Left lung (tissue), 10 donors: Measurements from ENCODE around the gene WNT11. TPM values are rescaled to one million over a fixed set of nuclear protein-coding genes. Genes with fewer than 3 reads are reported as not detected.

Experiments
- ATAC-seq: fragments of 200-7000 bp; cut with Tn5 transposase; one replicate; pipeline ENCODE4 v1.9.1; 2020; ENCODE audit warnings: moderate library complexity
- DNase-seq, 4 donors: peaks; one replicate each; pipeline ENCODE4 v3.0.0-alpha.2; 2013 to 2020
- H3K27ac ChIP-seq, 2 donors: fragments of 200-600 bp; sonication (generic) in 1 of 2; one replicate each; pipeline versions ENCODE4 v1.5.0 to v1.8.0; 2020 to 2021
- H3K27me3 ChIP-seq, 2 donors: fragments of 200-600 bp; sonication (generic) in 1 of 2; one replicate each; pipeline versions ENCODE4 v1.5.0 to v1.8.0; 2020 to 2021
- H3K36me3 ChIP-seq, 2 donors: fragments of 200-600 bp; sonication (generic) in 1 of 2; one replicate each; pipeline versions ENCODE4 v1.5.0 to v1.8.0; 2020 to 2021
- H3K4me1 ChIP-seq, 2 donors: fragments of 200-600 bp; one replicate each; pipeline ENCODE4 v1.8.0; 2021
- H3K4me3 ChIP-seq, 2 donors: fragments of 200-600 bp; sonication (generic) in 1 of 2; one replicate each; pipeline versions ENCODE4 v1.5.0 to v1.8.0; 2020 to 2021; ENCODE audit warnings: mild to moderate bottlenecking in 1 of 2
- H3K9me3 ChIP-seq, 2 donors: fragments of 200-600 bp; sonication (generic) in 1 of 2; one replicate each; pipeline versions ENCODE4 v1.5.0 to v1.8.0; 2020 to 2021
- CTCF ChIP-seq, 2 donors: fragments of 200-600 bp; sonication (generic) in 1 of 2; IDR thresholded peaks; one replicate each; pipeline versions ENCODE4 v1.5.0 to v1.8.0; 2021; ENCODE audit warnings: antibody characterized with exemption in 2 of 2
- intact Hi-C, 2 donors: fragments of 100-400 bp; cut with DNase I; formaldehyde crosslinking; loops; one replicate each; pipeline versions ENCODE4 v1.11.2 to v1.14.2; 2022
- polyA plus RNA-seq, 6 donors: library from polyadenylated mRNA; unstranded; fragments of 120-200 nt; gene quantifications; one replicate each; pipeline ENCODE4 v1.2.1, GENCODE V29; 2013; ENCODE audit not compliant: insufficient read length in 6 of 6
- total RNA-seq, 2 donors: library from RNA; stranded (reverse); fragmentation: NEBNext Ultra II Directional; extraction: Animal tissue kit (Norgen Biotek cat#: 25700); gene quantifications; one replicate each; pipeline ENCODE4 v1.2.1, GENCODE V29; 2021
- donor health status: DM: no; HTN: yes; CAD: no.
- donor health status: DM: no; HTN: no; CAD: no.

Gene WNT11
- total and polyA plus RNA-seq, 8 donors, result 1.3 to 64.0 (median 54.3) TPM

- no peaks in the 10 kb centered on the region for H3K4me1 ChIP-seq
- H3K36me3 ChIP-seq, result no peaks in the 10 kb centered on the region
- no peak for TF ChIP-seq CTCF (IDR thresholded peaks at IDR 0.05)
- no peak overlapping the region for H3K27ac ChIP-seq
- H3K27me3 ChIP-seq, result no peaks in the 10 kb centered on the region
- DNase-seq (no peak), ATAC-seq (no peak)
- no peaks in the 10 kb centered on the region for H3K9me3 ChIP-seq
- H3K4me3 ChIP-seq, result no peak overlapping the region
- intact Hi-C loops, result no loop called here
These were observed 35.9 kb upstream of the WNT11 start for GRCh38 chr11:76242004-76242779.

GRCh38 chr11:76241243-76242000 is 35.1 kb upstream of the WNT11 start:
- no peak for ATAC-seq
- intact Hi-C loops, result no loop called here
- H3K36me3 ChIP-seq, result no peaks in the 10 kb centered on the region

GRCh38 chr11:76240666-76241065 is 34.4 kb upstream of the WNT11 start:
- ATAC-seq, result no peak

More at GRCh38 chr11:76241243-76242000, 35.1 kb upstream of the WNT11 start:
- TF ChIP-seq CTCF (IDR thresholded peaks at IDR 0.05), result no peak
- Histone ChIP-seq H3K27me3 (no peaks in the 10 kb centered on the region), H3K9me3 (no peaks in the 10 kb centered on the region), H3K4me3 (no peak overlapping the region), H3K27ac (no peak overlapping the region), H3K4me1 (peaks cover 5 to 7% of the 10 kb centered on the region in 2 donors)
- peak in 1 of 4 donors; percentile 63 for DNase-seq

GRCh38 chr11:76240161-76240540 is 33.8 kb upstream of the WNT11 start:
- no peak for ATAC-seq
- no peak for TF ChIP-seq CTCF (IDR thresholded peaks at IDR 0.05)
- Histone ChIP-seq H3K36me3 (no peaks in the 10 kb centered on the region), H3K4me3 (no peak overlapping the region), H3K4me1 (peaks cover 5 to 9% of the 10 kb centered on the region in 2 donors), H3K27ac (no peak overlapping the region), H3K27me3 (no peaks in the 10 kb centered on the region), H3K9me3 (no peaks in the 10 kb centered on the region)
- intact Hi-C loops, result no loop called here
- DNase-seq, result peak in 1 of 4 donors; percentile 26

More at GRCh38 chr11:76240666-76241065, 34.4 kb upstream of the WNT11 start:
- H3K4me3 ChIP-seq, result no peak overlapping the region
- H3K36me3 ChIP-seq, result no peaks in the 10 kb centered on the region
- TF ChIP-seq CTCF (IDR thresholded peaks at IDR 0.05), result no peak
- no peaks in the 10 kb centered on the region for H3K9me3 ChIP-seq
- no peak overlapping the region for H3K27ac ChIP-seq
- H3K27me3 ChIP-seq, result no peaks in the 10 kb centered on the region
- intact Hi-C loops, result no loop called here
- H3K4me1 ChIP-seq, result peaks cover 5 to 9% of the 10 kb centered on the region in 2 donors
- peak in 1 of 4 donors; percentile 36 for DNase-seq
